ENCODE measurements around the gene ADAMTS7. TPM values are rescaled to one million over a fixed set of nuclear protein-coding genes. Genes with fewer than 3 reads are reported as not detected.

ADAMTS7 gene
- total and polyA plus RNA-seq, 2 of the 8 experiments (the other 6 are each of a cell fraction or from before 2014, with no cell fraction given): 27.9 to 45.2 TPM

DNA sequence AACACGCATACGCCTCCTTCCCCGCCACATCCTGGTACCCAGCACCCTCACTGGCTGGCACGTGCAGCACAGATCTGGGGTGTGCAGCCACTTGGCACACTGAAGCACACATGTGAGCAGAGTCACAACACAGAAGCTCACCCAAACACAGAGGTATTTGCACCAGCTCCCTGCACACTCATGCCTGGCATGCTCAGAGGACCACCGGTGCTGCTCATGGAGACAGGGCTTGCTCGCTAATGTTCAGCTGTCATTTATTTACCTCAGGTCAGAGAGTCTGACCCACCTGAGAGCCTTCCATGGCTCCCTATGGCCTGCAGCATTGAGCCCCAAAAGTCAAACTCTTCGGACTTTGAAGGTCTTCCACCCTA is 70.4 kb downstream of the ADAMTS7 start (continued):
- TF ChIP-seq, protein P1, sequence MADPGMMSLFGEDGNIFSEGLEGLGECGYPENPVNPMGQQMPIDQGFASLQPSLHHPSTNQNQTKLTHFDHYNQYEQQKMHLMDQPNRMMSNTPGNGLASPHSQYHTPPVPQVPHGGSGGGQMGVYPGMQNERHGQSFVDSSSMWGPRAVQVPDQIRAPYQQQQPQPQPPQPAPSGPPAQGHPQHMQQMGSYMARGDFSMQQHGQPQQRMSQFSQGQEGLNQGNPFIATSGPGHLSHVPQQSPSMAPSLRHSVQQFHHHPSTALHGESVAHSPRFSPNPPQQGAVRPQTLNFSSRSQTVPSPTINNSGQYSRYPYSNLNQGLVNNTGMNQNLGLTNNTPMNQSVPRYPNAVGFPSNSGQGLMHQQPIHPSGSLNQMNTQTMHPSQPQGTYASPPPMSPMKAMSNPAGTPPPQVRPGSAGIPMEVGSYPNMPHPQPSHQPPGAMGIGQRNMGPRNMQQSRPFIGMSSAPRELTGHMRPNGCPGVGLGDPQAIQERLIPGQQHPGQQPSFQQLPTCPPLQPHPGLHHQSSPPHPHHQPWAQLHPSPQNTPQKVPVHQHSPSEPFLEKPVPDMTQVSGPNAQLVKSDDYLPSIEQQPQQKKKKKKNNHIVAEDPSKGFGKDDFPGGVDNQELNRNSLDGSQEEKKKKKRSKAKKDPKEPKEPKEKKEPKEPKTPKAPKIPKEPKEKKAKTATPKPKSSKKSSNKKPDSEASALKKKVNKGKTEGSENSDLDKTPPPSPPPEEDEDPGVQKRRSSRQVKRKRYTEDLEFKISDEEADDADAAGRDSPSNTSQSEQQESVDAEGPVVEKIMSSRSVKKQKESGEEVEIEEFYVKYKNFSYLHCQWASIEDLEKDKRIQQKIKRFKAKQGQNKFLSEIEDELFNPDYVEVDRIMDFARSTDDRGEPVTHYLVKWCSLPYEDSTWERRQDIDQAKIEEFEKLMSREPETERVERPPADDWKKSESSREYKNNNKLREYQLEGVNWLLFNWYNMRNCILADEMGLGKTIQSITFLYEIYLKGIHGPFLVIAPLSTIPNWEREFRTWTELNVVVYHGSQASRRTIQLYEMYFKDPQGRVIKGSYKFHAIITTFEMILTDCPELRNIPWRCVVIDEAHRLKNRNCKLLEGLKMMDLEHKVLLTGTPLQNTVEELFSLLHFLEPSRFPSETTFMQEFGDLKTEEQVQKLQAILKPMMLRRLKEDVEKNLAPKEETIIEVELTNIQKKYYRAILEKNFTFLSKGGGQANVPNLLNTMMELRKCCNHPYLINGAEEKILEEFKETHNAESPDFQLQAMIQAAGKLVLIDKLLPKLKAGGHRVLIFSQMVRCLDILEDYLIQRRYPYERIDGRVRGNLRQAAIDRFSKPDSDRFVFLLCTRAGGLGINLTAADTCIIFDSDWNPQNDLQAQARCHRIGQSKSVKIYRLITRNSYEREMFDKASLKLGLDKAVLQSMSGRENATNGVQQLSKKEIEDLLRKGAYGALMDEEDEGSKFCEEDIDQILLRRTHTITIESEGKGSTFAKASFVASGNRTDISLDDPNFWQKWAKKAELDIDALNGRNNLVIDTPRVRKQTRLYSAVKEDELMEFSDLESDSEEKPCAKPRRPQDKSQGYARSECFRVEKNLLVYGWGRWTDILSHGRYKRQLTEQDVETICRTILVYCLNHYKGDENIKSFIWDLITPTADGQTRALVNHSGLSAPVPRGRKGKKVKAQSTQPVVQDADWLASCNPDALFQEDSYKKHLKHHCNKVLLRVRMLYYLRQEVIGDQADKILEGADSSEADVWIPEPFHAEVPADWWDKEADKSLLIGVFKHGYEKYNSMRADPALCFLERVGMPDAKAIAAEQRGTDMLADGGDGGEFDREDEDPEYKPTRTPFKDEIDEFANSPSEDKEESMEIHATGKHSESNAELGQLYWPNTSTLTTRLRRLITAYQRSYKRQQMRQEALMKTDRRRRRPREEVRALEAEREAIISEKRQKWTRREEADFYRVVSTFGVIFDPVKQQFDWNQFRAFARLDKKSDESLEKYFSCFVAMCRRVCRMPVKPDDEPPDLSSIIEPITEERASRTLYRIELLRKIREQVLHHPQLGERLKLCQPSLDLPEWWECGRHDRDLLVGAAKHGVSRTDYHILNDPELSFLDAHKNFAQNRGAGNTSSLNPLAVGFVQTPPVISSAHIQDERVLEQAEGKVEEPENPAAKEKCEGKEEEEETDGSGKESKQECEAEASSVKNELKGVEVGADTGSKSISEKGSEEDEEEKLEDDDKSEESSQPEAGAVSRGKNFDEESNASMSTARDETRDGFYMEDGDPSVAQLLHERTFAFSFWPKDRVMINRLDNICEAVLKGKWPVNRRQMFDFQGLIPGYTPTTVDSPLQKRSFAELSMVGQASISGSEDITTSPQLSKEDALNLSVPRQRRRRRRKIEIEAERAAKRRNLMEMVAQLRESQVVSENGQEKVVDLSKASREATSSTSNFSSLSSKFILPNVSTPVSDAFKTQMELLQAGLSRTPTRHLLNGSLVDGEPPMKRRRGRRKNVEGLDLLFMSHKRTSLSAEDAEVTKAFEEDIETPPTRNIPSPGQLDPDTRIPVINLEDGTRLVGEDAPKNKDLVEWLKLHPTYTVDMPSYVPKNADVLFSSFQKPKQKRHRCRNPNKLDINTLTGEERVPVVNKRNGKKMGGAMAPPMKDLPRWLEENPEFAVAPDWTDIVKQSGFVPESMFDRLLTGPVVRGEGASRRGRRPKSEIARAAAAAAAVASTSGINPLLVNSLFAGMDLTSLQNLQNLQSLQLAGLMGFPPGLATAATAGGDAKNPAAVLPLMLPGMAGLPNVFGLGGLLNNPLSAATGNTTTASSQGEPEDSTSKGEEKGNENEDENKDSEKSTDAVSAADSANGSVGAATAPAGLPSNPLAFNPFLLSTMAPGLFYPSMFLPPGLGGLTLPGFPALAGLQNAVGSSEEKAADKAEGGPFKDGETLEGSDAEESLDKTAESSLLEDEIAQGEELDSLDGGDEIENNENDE (IDR thresholded peaks at IDR 0.05; ENCODE audit: insufficient replicate concordance, low read length): no peak
- TF ChIP-seq GTF2F1 (IDR thresholded peaks at IDR 0.05; ENCODE audit: borderline replicate concordance, low read depth, low read length): no peak
- TF ChIP-seq YY1 (IDR thresholded peaks at IDR 0.05; ENCODE audit: low read depth, low read length): no peak
- TF ChIP-seq SIN3A (conservative IDR thresholded peaks at IDR 0.05 in 1 of 2, IDR thresholded peaks at IDR 0.05 in 1 of 2; ENCODE audit: low read depth in 1 of 2, low read length in 2 of 2): no peak
- TF ChIP-seq, protein P2, sequence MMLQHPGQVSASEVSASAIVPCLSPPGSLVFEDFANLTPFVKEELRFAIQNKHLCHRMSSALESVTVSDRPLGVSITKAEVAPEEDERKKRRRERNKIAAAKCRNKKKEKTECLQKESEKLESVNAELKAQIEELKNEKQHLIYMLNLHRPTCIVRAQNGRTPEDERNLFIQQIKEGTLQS (IDR thresholded peaks at IDR 0.05; ENCODE audit: insufficient read depth, low read depth, low read length): no peak
- no peak for TF ChIP-seq RFX5 (IDR thresholded peaks at IDR 0.05; ENCODE audit: borderline replicate concordance, low read depth, low read length)
- no peak for TF ChIP-seq TBP (IDR thresholded peaks at IDR 0.05; ENCODE audit: low read depth, low read length)

Data from H1 (cell line).